DOHH2 (cell line): ENCODE data around the gene NANOGP8.
A peak's percentile ranks its signal among the peaks of the same experiment; 100 is the strongest.

Experiments
- H3F3A ChIP-seq: fragments of 200-600 bp; sonication (generic), shearing (Covaris generic); 2 replicates; pipeline ENCODE4 v1.6.0; 2016; ENCODE audit warnings: antibody characterized with exemption, mild to moderate bottlenecking; ENCODE audit not compliant: control insufficient read depth, insufficient read depth
- H3K27ac ChIP-seq: fragments of 200-600 bp; sonication (generic); 2 replicates; pipeline ENCODE4 v1.5.1; 2014; ENCODE audit warnings: low read depth, mild to moderate bottlenecking, low read length, moderate library complexity
- H3K27me3 ChIP-seq: fragments of 200-600 bp; sonication (generic); 2 replicates; pipeline ENCODE4 v1.6.1; 2014; ENCODE audit warnings: mild to moderate bottlenecking, low read length, mixed read lengths; ENCODE audit not compliant: control insufficient read depth
- H3K36me3 ChIP-seq: fragments of 200-600 bp; sonication (generic); 2 replicates; pipeline ENCODE4 v1.6.1; 2014; ENCODE audit warnings: mild to moderate bottlenecking, low read length, moderate library complexity, mixed read lengths; ENCODE audit not compliant: control insufficient read depth
- H3K4me1 ChIP-seq: fragments of 200-600 bp; sonication (generic); 2 replicates; pipeline ENCODE4 v1.6.1; 2014; ENCODE audit warnings: mild to moderate bottlenecking, low read length, mixed read lengths; ENCODE audit not compliant: control insufficient read depth
- H3K4me2 ChIP-seq: fragments of 200-600 bp; sonication (generic); 2 replicates; pipeline ENCODE4 v1.6.0; 2014; ENCODE audit warnings: mild to moderate bottlenecking, low read length, moderate library complexity
- H3K4me3 ChIP-seq: fragments of 200-600 bp; sonication (generic); 2 replicates; pipeline ENCODE4 v1.5.1; 2014; ENCODE audit warnings: mild to moderate bottlenecking, low read length, mixed read lengths
- H3K79me2 ChIP-seq: fragments of 200-600 bp; sonication (generic); 2 replicates; pipeline ENCODE4 v1.6.1; 2014; ENCODE audit warnings: mild to moderate bottlenecking, low read length, mixed read lengths; ENCODE audit not compliant: control insufficient read depth
- H3K9me2 ChIP-seq: fragments of 200-600 bp; sonication (generic); replicated peaks from 2 replicates; pipeline ENCODE4 v1.6.1; 2014; ENCODE audit warnings: mild to moderate bottlenecking, low read length, mixed read lengths; ENCODE audit not compliant: control insufficient read depth
- H3K9me3 ChIP-seq: fragments of 200-600 bp; sonication (generic); 2 replicates; pipeline ENCODE4 v1.6.1; 2014; ENCODE audit warnings: antibody characterized with exemption, low read length, mixed read lengths; ENCODE audit not compliant: control insufficient read depth, insufficient read depth
- H4K20me1 ChIP-seq: fragments of 200-600 bp; sonication (generic); 2 replicates; pipeline ENCODE4 v1.6.0; 2014; ENCODE audit warnings: low read depth, mild to moderate bottlenecking, antibody characterized with exemption, low read length, moderate library complexity; ENCODE audit not compliant: control insufficient read depth, insufficient read depth
- EZH2phosphoT487 ChIP-seq: fragments of 200-600 bp; sonication (generic); IDR thresholded peaks from 2 replicates; pipeline ENCODE4 v1.6.1; 2017; ENCODE audit warnings: borderline replicate concordance, mild to moderate bottlenecking, antibody characterized with exemption, low read length, moderate library complexity, mixed read lengths
- TF ChIP-seq, protein P1 (sequence below): fragments of 200-600 bp; sonication (generic); IDR thresholded peaks from one replicate; pipeline ENCODE4 v1.5.1; 2014; ENCODE audit warnings: antibody characterized with exemption, mild to moderate bottlenecking, low read depth, low read length; ENCODE audit not compliant: poor library complexity, severe bottlenecking

NANOGP8 gene

DNA sequence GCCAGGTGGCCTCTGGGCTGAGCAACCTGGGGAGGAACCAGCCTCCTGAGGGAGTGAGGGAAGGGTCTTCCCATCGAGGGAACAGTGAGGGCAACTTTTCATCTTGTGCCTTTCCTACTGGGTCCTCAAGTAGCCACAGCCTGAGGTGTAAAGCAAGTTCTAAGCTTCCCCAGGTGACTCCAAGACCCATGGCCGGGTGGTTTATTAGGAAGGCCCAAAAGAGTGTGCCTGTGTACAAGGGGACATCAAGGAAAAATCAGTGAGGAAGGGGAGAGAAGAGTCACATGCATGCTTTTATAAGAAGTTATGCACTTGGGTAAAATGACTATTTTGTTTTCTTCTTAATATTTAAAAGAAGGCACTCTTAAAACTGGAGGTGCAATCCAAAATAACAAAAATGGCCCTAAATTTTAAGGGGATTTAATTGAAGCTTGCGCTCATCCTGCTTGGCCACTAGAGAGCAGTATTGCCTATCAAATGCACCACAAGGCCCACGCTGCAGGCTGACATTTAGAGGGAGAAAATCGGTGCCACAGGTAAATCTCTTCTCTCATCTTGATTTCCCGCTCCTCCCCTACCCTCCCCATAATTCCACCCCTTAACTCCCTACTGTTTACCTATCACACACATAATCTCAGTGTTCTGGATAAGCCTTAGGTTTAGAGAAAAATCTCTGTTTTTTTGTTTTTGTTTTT is 6.7 kb downstream of the NANOGP8 start:
- no peak overlapping the region for H3K27ac ChIP-seq
- no peak overlapping the region for H3K4me2 ChIP-seq
- no peaks in the 10 kb centered on the region for H3K9me3 ChIP-seq
- no peaks in the 10 kb centered on the region for H3K79me2 ChIP-seq
- no peaks in the 10 kb centered on the region for H4K20me1 ChIP-seq
- H3K36me3 ChIP-seq: no peaks in the 10 kb centered on the region
- H3K27me3 ChIP-seq: no peaks in the 10 kb centered on the region
- H3F3A ChIP-seq: no peaks in the 10 kb centered on the region
- no peaks in the 10 kb centered on the region for H3K4me1 ChIP-seq
- TF ChIP-seq EZH2phosphoT487: no peak
- TF ChIP-seq, protein P1, sequence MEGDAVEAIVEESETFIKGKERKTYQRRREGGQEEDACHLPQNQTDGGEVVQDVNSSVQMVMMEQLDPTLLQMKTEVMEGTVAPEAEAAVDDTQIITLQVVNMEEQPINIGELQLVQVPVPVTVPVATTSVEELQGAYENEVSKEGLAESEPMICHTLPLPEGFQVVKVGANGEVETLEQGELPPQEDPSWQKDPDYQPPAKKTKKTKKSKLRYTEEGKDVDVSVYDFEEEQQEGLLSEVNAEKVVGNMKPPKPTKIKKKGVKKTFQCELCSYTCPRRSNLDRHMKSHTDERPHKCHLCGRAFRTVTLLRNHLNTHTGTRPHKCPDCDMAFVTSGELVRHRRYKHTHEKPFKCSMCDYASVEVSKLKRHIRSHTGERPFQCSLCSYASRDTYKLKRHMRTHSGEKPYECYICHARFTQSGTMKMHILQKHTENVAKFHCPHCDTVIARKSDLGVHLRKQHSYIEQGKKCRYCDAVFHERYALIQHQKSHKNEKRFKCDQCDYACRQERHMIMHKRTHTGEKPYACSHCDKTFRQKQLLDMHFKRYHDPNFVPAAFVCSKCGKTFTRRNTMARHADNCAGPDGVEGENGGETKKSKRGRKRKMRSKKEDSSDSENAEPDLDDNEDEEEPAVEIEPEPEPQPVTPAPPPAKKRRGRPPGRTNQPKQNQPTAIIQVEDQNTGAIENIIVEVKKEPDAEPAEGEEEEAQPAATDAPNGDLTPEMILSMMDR: peak; percentile 81
- no peak overlapping the region for H3K4me3 ChIP-seq
- H3K9me2 ChIP-seq: no peaks in the 10 kb centered on the region

DNA sequence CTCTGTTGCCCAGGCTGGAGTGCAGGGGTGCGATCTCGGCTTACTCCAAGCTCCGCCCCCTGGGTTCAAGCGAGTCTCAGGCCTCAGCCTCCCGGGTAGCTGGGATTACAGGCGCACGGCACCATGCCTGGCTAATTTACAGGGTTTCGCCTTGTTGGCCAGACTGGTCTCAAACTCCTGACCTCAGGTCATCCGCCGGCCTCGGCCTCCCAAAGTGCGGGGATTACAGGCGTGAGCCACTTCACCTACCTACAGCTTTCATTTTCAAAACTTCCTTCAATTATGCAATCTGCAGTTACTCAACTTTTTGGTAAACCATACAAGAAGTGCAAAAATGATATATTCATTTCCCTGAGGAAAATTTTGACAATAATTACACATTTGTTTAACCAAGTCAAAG is 14.0 kb downstream of the NANOGP8 start:
- Histone ChIP-seq H3K27ac (no peak overlapping the region), H3K4me3 (no peak overlapping the region), H3K36me3 (no peaks in the 10 kb centered on the region), H3K27me3 (no peaks in the 10 kb centered on the region; the same call in 1 of the 2 replicates), H3F3A (no peaks in the 10 kb centered on the region), H3K9me3 (no peaks in the 10 kb centered on the region), H3K9me2 (no peaks in the 10 kb centered on the region), H3K79me2 (no peaks in the 10 kb centered on the region), H4K20me1 (no peaks in the 10 kb centered on the region), H3K4me1 (no peaks in the 10 kb centered on the region), H3K4me2 (no peak overlapping the region)
- no peak for TF ChIP-seq EZH2phosphoT487
- TF ChIP-seq, protein P1: no peak

DNA sequence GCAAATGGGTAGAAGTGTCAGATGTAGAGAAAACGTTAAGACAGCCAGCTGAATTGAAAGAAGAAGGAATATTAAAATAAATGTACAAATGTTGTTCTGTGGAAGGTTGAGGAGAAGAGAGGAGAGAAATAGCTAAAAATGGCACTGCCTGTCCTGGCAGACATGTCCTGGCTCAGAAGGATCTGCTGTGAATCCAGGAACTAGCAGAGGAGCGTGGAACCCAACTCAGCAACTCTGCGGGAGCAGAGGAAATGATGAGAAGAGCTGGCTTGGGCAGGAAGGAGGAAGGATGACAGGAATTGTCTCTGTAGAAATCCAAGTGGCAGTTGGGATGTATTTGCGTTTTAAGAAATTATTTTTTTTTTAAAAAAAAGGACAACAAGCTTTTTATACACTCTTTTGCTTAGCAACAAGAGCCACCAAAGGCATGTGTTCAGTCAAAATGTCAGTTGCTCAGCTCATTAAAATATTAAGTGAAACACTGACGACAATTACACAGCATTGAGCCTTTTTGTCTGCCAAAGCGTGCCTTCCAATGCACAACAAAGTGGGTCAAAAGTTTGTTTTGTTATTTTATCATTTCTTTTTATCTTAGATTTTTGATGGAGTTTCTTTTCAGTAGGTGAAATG is 16.1 kb downstream of the NANOGP8 start:
- Histone ChIP-seq H3K9me3 (no peaks in the 10 kb centered on the region), H3F3A (no peaks in the 10 kb centered on the region), H3K27me3 (no peaks in the 10 kb centered on the region; the same call in 1 of the 2 replicates), H3K27ac (no peak overlapping the region), H4K20me1 (no peaks in the 10 kb centered on the region), H3K9me2 (no peaks in the 10 kb centered on the region), H3K4me2 (no peak overlapping the region), H3K4me3 (no peak overlapping the region), H3K36me3 (no peaks in the 10 kb centered on the region), H3K79me2 (no peaks in the 10 kb centered on the region), H3K4me1 (no peaks in the 10 kb centered on the region)
- TF ChIP-seq EZH2phosphoT487: no peak
- TF ChIP-seq, protein P1: no peak
